ENCODE results near the gene IGFBP7. TPM values are rescaled to one million over a fixed set of nuclear protein-coding genes. Genes with fewer than 3 reads are reported as not detected.

IGFBP7 gene
- total RNA-seq, 2 experiments from 2014 or later: not detected

DNA sequence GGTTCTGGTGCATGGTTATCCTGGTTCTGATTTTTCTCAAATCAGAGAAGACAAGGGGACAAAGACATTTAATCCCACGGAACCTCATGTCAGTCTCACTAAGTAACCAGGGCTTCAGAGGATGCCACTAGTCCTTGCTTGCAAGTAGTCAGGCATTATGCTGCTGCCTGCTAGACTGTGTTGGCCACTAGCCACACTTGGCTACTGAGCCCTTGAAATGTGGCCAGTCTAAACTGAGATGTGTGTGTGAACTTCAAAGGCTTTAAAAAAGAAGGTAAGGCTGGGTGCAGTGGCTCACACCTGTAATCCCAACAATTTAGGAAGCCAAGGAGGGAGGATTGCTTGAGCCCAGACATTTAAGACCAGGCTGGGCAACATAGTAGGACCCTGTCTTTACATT lies 48.6 kb upstream of the IGFBP7 start:
- H3K79me2 ChIP-seq (ENCODE audit: insufficient read depth, low read depth, low read length): no peaks in the 10 kb centered on the region
- no peaks in the 10 kb centered on the region for H3K9me3 ChIP-seq (ENCODE audit: low read length)
- H3K36me3 ChIP-seq (ENCODE audit: insufficient read depth, low read length): no peaks in the 10 kb centered on the region
- DNase-seq (ENCODE audit: low spot score): no peak
- no TSS peak for BruUV-seq (replicated peaks)
- no peak for TF ChIP-seq EZH2phosphoT487 (IDR thresholded peaks at IDR 0.05; ENCODE audit: borderline replicate concordance, low read depth, low read length)
- TF ChIP-seq, protein P1, sequence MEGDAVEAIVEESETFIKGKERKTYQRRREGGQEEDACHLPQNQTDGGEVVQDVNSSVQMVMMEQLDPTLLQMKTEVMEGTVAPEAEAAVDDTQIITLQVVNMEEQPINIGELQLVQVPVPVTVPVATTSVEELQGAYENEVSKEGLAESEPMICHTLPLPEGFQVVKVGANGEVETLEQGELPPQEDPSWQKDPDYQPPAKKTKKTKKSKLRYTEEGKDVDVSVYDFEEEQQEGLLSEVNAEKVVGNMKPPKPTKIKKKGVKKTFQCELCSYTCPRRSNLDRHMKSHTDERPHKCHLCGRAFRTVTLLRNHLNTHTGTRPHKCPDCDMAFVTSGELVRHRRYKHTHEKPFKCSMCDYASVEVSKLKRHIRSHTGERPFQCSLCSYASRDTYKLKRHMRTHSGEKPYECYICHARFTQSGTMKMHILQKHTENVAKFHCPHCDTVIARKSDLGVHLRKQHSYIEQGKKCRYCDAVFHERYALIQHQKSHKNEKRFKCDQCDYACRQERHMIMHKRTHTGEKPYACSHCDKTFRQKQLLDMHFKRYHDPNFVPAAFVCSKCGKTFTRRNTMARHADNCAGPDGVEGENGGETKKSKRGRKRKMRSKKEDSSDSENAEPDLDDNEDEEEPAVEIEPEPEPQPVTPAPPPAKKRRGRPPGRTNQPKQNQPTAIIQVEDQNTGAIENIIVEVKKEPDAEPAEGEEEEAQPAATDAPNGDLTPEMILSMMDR (conservative IDR thresholded peaks at IDR 0.05; ENCODE audit: low read length): no peak
- no peaks in the 10 kb centered on the region for H3K4me1 ChIP-seq (ENCODE audit: insufficient read depth, low read length, poor library complexity, severe bottlenecking)
- POLR2A ChIA-PET: no interaction called here
- H3K4me3 ChIP-seq (ENCODE audit: low read depth, low read length, poor library complexity, severe bottlenecking): no peak overlapping the region
- H3K4me2 ChIP-seq (ENCODE audit: low read length): no peak overlapping the region
- CTCF ChIA-PET (ENCODE audit: unreplicated experiment): no interaction called here
- H2AFZ ChIP-seq (ENCODE audit: low read length): no peak overlapping the region
- intact Hi-C loops (cut with micrococcal nuclease; ENCODE audit: unreplicated experiment): no loop called here
- no peaks in the 10 kb centered on the region for H3K9me2 ChIP-seq (ENCODE audit: insufficient read depth, low read length)
- H4K20me1 ChIP-seq (ENCODE audit: insufficient read depth, low read length): no peaks in the 10 kb centered on the region
- no peak overlapping the region for H3K27ac ChIP-seq (ENCODE audit: low read depth, low read length, poor library complexity, severe bottlenecking)

DNA sequence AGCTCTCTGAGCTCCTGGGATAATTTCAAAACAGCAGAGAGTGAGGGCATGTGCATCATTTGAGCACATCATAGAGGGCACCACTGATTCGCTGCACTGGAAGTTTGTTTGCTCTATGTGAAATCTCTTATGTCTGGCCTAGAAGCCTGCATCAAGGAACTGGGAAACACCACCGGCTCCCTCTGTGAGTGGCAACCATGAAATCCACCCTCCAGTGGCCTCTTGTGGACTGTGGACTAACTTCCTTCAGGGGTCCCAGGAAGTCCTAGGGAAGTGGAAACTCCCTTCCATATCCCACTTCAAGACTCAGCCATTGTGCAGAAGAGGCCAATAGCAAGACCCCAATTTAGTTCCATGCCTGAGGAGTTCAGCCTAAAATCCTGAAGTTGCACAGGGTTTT lies 48.0 kb upstream of the IGFBP7 start:
- POLR2A ChIA-PET: no interaction called here
- Histone ChIP-seq H2AFZ (ENCODE audit: low read length) (no peak overlapping the region), H3K27ac (ENCODE audit: low read depth, low read length, poor library complexity, severe bottlenecking) (no peak overlapping the region), H3K79me2 (ENCODE audit: insufficient read depth, low read depth, low read length) (no peaks in the 10 kb centered on the region), H3K36me3 (ENCODE audit: insufficient read depth, low read length) (no peaks in the 10 kb centered on the region), H4K20me1 (ENCODE audit: insufficient read depth, low read length) (no peaks in the 10 kb centered on the region), H3K9me3 (ENCODE audit: low read length) (no peaks in the 10 kb centered on the region), H3K4me3 (ENCODE audit: low read depth, low read length, poor library complexity, severe bottlenecking) (no peak overlapping the region), H3K9me2 (ENCODE audit: insufficient read depth, low read length) (no peaks in the 10 kb centered on the region), H3K4me1 (ENCODE audit: insufficient read depth, low read length, poor library complexity, severe bottlenecking) (no peaks in the 10 kb centered on the region), H3K4me2 (ENCODE audit: low read length) (no peak overlapping the region)
- DNase-seq (ENCODE audit: low spot score): no peak
- TF ChIP-seq, protein P1 (conservative IDR thresholded peaks at IDR 0.05; ENCODE audit: low read length): no peak
- no peak for TF ChIP-seq EZH2phosphoT487 (IDR thresholded peaks at IDR 0.05; ENCODE audit: borderline replicate concordance, low read depth, low read length)
- intact Hi-C loops (cut with micrococcal nuclease; ENCODE audit: unreplicated experiment): no loop called here
- no TSS peak for BruUV-seq (replicated peaks)
- CTCF ChIA-PET (ENCODE audit: unreplicated experiment): no interaction called here

DNA sequence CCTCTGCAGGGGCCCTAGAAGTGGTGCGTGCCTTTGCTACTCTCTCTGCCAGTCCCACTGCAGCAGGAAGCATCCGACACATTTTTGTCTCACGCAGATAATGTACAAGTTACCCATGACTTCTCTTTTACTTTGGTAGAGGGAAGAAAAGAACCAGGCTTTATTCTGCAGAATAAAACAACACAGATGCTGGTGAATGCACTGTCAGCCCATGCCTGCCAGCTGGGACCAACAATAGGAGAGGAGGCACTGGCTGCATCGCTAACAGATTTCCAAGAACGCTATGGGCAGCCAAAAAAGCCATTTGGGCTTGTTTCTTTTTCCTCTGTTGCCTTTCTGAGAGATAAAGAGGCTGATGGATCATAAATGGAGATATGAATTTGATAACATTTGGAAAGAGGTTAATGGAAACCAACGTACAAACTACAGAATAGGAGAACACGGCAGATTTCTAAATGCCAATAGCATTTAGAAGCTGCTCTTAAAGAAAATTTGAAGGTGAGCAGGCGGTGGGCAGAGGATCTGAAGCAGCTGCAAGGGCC lies 47.5 kb upstream of the IGFBP7 start:
- no TSS peak for BruUV-seq (replicated peaks)
- TF ChIP-seq EZH2phosphoT487 (IDR thresholded peaks at IDR 0.05; ENCODE audit: borderline replicate concordance, low read depth, low read length): no peak
- TF ChIP-seq, protein P1 (conservative IDR thresholded peaks at IDR 0.05; ENCODE audit: low read length): no peak
- H3K79me2 ChIP-seq (ENCODE audit: insufficient read depth, low read depth, low read length): no peaks in the 10 kb centered on the region
- H3K9me3 ChIP-seq (ENCODE audit: low read length): no peaks in the 10 kb centered on the region
- no peaks in the 10 kb centered on the region for H3K4me1 ChIP-seq (ENCODE audit: insufficient read depth, low read length, poor library complexity, severe bottlenecking)
- CTCF ChIA-PET (ENCODE audit: unreplicated experiment): no interaction called here
- no peak for DNase-seq (ENCODE audit: low spot score)
- no peak overlapping the region for H3K4me2 ChIP-seq (ENCODE audit: low read length)
- no peak overlapping the region for H3K4me3 ChIP-seq (ENCODE audit: low read depth, low read length, poor library complexity, severe bottlenecking)
- POLR2A ChIA-PET: no interaction called here
- no peaks in the 10 kb centered on the region for H3K36me3 ChIP-seq (ENCODE audit: insufficient read depth, low read length)
- no peaks in the 10 kb centered on the region for H4K20me1 ChIP-seq (ENCODE audit: insufficient read depth, low read length)
- H2AFZ ChIP-seq (ENCODE audit: low read length): no peak overlapping the region
- intact Hi-C loops (cut with micrococcal nuclease; ENCODE audit: unreplicated experiment): no loop called here
- no peaks in the 10 kb centered on the region for H3K9me2 ChIP-seq (ENCODE audit: insufficient read depth, low read length)
- no peak overlapping the region for H3K27ac ChIP-seq (ENCODE audit: low read depth, low read length, poor library complexity, severe bottlenecking)
